Type B pancreatic cell (in vitro differentiated cells): ENCODE data around the gene HOXC5. TPM values are rescaled to one million over a fixed set of nuclear protein-coding genes. Genes with fewer than 3 reads are reported as not detected.
A peak's percentile ranks its signal among the peaks of the same experiment; 100 is the strongest.

Experiments
- DNase-seq: peaks from one replicate; pipeline ENCODE4 v3.0.0; 2021; ENCODE audit warnings: mixed read lengths; ENCODE audit not compliant: unreplicated experiment; ENCODE audit errors: extremely low spot score
- H3K27ac Mint-ChIP-seq: 2 replicates; pipeline ENCODE4 v1.8.0; 2021; ENCODE audit warnings: mild to moderate bottlenecking, mixed read lengths
- H3K27me3 Mint-ChIP-seq: 2 replicates; pipeline ENCODE4 v1.8.0; 2021; ENCODE audit warnings: mixed read lengths
- H3K36me3 Mint-ChIP-seq: 2 replicates; pipeline ENCODE4 v1.8.0; 2021; ENCODE audit warnings: mixed read lengths
- H3K4me1 Mint-ChIP-seq: one replicate; pipeline ENCODE4 v1.8.0; 2021; ENCODE audit warnings: mixed read lengths; ENCODE audit not compliant: unreplicated experiment
- H3K4me3 Mint-ChIP-seq: 2 replicates; pipeline ENCODE4 v1.8.0; 2021; ENCODE audit warnings: mild to moderate bottlenecking, mixed read lengths
- H3K9me3 Mint-ChIP-seq: 2 replicates; pipeline ENCODE4 v1.8.0; 2021; ENCODE audit warnings: mixed read lengths
- CTCF ChIP-seq: fragments of 200-600 bp; sonication (generic); conservative IDR thresholded peaks from 2 replicates; pipeline ENCODE4 v1.5.0; 2021; ENCODE audit warnings: antibody characterized with exemption, mild to moderate bottlenecking
- total RNA-seq: library from RNA; stranded (reverse); gene quantifications from 2 replicates; pipeline ENCODE4 v1.2.1, GENCODE V29; 2021; ENCODE audit warnings: low replicate concordance

The HOXC5 gene
- total RNA-seq, 1 donor from 2014 or later, result 56.9 TPM

GRCh38 chr12:54025499-54026405 lies 7.1 kb upstream of the HOXC5 start:
- no peaks in the 10 kb centered on the region for H3K9me3 Mint-ChIP-seq
- no peak overlapping the region for H3K27ac Mint-ChIP-seq
- peaks cover 93% of the 10 kb centered on the region for H3K27me3 Mint-ChIP-seq
- H3K4me3 Mint-ChIP-seq, result peak overlapping the region; percentile 21
- H3K36me3 Mint-ChIP-seq, result peaks cover 3% of the 10 kb centered on the region
- no peak for DNase-seq
- TF ChIP-seq CTCF, result no peak
- H3K4me1 Mint-ChIP-seq, result peaks cover 50% of the 10 kb centered on the region

- no peak for TF ChIP-seq CTCF
- Mint-ChIP-seq H3K4me3 (peak overlapping the region; percentile 93), H3K4me1 (peaks cover 44% of the 10 kb centered on the region), H3K27ac (peak overlapping the region; percentile 72), H3K36me3 (peaks cover 3% of the 10 kb centered on the region), H3K27me3 (peaks cover 90% of the 10 kb centered on the region), H3K9me3 (no peaks in the 10 kb centered on the region)
- DNase-seq, result no peak
Measured at GRCh38 chr12:54026640-54027441, 6.0 kb upstream of the HOXC5 start.

- H3K27ac Mint-ChIP-seq, result peak overlapping the region; percentile 57
- H3K4me3 Mint-ChIP-seq, result peak overlapping the region; percentile 93
- TF ChIP-seq CTCF, result no peak
- H3K36me3 Mint-ChIP-seq, result peaks cover 3% of the 10 kb centered on the region
- DNase-seq, result no peak
- peaks cover 49% of the 10 kb centered on the region for H3K4me1 Mint-ChIP-seq
- peaks cover 90% of the 10 kb centered on the region for H3K27me3 Mint-ChIP-seq
- H3K9me3 Mint-ChIP-seq, result no peaks in the 10 kb centered on the region
Measured at GRCh38 chr12:54027442-54027786, 5.4 kb upstream of the HOXC5 start.

GRCh38 chr12:54028314-54029201 lies 4.3 kb upstream of the HOXC5 start, which contains the start of gene HOXC6:
TSS of gene HOXC6 (plus strand) at chr12:54028440. CDS start at chr12:54028522, 82 bp downstream.
- H3K4me3 Mint-ChIP-seq, result peak within 1 kb of the TSS; percentile 95

More at GRCh38 chr12:54028314-54029201, 4.3 kb upstream of the HOXC5 start, which contains the start of gene HOXC6:
- Mint-ChIP-seq H3K27me3 (peaks cover 88% of the 10 kb centered on the region), H3K9me3 (no peaks in the 10 kb centered on the region), H3K27ac (peak within 1 kb of the TSS; percentile 86), H3K36me3 (peaks cover 3% of the 10 kb centered on the region), H3K4me1 (peaks cover 42% of the 10 kb centered on the region)
- DNase-seq, result no peak
- no peak for TF ChIP-seq CTCF
